ENCODE data around the gene IHH.

GRCh38 chr2:219042750-219043149 is 18.0 kb downstream of the IHH start:
- TF ChIP-seq POLR2A (IDR thresholded peaks at IDR 0.05), result no peak
- no peak for TF ChIP-seq CTCF (IDR thresholded peaks at IDR 0.05)
- TF ChIP-seq POLR2AphosphoS5 (IDR thresholded peaks at IDR 0.05), result no peak
- no peak for TF ChIP-seq EP300 (IDR thresholded peaks at IDR 0.05)
